Kasumi-1 (cell line): ENCODE measurements around the gene VEZT.
"Not testable (repeated sequence)": the region's sequence is repeated elsewhere in the genome, so short reads cannot be mapped to it uniquely, and the experiment has no call there.

Source experiments
- DNase-seq, 2 experiments: peaks; one replicate each; lab custom pipeline; 2025; lab: John Stamatoyannopoulos, UW

The VEZT gene

DNA sequence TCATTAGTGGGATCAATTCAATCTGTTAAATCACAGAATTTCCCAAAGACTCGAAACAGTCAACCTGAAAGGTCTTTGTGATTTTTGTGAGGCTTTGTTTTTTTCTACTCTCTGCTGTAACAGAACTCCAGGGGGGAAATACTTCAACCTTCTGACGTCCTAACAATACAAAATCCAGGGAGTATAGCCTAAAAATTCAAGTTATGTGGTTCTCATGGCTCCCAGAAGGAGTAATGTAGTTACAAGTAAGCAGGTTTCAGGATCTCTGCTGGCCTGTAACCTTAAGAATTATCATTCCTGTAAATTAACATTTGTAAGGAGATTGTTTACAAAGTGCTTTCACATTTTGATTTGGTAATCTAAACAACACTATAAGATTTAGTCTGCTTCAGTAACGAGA is 39.9 kb downstream of the VEZT start:
- DNase-seq = no peak

DNA sequence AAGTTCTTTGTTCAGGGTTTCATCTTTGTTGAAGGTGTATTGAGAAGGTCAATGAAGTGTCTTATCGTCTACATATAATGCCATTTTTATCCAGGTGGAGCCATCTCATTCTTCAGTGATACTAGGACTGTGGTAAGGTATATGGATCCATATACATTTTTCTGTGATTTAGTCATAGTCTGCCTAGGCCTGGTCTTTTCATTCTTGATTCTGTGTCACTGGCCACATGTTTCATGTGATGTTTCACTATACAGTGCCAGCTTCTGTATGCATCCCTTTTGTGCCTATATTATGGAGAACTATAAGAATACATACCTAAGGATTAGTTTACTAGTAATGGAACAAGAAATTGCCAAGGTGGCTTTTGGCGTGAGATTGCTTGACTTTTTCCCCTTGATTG is 40.5 kb downstream of the VEZT start:
- no peak for DNase-seq

DNA sequence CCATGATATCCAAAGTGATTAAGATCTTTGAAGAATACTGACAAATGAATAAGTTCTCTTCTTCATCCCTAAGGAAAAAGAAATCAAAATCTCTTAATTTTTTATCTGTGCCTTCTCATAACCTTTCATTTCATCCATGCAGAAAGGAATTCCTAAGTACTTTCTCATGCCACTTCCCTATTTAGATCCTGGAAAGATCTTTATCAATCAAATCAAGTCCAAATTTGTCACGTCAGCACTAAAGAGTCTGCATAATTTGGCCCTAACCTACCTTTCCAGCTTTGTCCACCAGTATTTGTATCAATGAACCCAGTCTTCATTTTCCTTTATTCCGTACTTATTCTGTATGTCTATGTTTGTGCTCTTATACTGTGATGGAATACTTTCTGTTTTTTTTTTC is 41.2 kb downstream of the VEZT start:
- DNase-seq = no peak

DNA sequence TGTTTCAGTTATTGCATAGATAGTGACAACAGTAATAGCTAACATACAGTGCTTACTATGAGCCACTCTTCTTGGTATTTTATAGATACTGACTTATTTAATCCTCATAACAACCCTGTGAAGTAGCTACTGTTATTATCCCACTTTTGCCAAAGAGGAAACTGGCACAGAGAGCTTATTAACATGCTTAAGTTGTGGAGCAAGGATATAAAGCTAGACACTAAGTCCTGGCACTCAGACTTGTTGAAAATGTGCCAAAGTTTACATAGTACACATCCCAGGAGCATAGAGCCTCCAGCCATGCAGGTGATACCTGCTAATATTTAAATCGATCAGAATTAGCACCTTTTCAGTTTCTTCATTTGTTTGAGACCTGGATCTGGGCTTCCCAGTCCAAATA is 41.8 kb downstream of the VEZT start:
- DNase-seq = no peak

DNA sequence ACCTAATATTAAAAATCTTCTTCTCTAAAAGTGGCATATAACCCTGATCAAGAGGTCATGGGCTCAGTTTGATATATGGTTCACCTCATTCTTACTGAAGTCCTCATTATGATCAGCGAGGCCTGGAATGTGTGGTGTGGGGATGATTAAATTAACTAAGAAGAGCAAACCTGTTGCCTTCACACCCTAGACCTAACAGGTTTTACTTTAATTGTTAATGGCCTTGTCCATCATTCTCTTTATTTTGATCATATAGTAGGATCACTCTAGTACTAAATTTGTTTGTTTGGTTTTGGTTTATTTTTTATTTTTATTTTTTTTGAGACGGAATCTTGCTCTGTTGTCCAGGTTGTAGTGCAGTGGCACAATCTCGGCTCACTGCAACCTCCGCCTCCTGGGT is 43.5 kb downstream of the VEZT start:
- no peak for DNase-seq

DNA sequence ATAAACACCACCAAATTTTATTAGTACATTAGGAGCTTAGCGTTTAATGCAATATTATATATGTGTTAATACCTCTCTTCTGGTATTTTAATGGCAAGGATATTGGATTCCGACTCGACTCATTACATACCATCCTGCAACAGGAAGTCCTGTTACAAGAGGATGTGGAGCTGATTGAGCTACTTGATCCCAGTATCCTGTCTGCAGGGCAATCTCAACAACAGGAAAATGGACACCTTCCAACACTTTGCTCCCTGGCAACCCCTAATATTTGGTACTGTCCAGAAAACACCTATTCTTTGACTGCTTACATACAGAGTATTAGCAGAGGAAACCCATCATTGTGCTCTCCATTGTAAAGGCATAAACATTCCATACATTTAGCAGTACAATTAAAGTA is 45.2 kb downstream of the VEZT start:
- no peak for DNase-seq

DNA sequence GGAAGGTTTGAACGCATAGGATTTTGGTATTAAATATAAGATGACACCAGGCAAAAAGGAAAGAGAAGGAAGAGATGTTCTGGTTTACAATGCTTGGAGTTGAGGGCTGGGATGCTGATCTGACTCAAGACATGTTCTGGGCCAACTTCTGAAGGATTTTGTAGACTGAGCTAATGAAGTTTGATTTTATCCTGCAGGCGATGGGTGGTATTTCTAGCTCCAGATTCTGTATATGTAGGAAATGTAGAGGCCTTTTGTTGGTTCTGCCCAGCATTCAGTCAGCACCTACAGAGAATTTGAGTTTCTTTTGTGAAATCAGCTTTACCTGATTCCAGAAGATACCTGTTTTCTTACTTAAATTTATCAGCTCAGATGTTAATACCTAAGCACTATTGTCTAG is 48.2 kb downstream of the VEZT start:
- no peak for DNase-seq

DNA sequence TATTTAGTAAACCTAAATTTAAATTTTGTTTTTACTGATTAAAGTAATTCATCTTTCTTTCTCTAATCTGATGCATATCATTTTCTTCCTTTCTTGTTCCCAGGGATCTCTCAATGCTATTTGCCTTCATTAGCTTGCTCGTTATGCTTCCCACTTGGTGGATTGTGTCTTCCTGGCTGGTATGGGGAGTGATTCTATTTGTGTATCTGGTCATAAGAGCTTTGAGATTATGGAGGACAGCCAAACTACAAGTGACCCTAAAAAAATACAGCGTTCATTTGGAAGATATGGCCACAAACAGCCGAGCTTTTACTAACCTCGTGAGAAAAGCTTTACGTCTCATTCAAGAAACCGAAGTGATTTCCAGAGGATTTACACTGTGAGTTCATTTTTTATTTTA is 48.6 kb downstream of the VEZT start:
- DNase-seq = no peak

DNA sequence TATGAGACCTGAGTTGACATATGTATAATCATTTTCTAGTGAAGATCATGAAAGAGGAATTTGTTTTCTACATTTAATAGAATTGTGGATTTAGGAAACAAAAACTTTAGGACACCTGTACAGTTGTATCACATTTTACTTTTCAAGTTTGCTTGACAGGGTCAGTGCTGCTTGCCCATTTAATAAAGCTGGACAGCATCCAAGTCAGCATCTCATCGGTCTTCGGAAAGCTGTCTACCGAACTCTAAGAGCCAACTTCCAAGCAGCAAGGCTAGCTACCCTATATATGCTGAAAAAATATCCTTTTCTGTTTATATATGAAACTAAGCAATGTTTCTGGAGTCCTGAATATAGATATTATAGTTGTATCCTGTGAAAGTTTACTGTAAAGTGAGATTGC is 52.3 kb downstream of the VEZT start:
- no peak for DNase-seq

DNA sequence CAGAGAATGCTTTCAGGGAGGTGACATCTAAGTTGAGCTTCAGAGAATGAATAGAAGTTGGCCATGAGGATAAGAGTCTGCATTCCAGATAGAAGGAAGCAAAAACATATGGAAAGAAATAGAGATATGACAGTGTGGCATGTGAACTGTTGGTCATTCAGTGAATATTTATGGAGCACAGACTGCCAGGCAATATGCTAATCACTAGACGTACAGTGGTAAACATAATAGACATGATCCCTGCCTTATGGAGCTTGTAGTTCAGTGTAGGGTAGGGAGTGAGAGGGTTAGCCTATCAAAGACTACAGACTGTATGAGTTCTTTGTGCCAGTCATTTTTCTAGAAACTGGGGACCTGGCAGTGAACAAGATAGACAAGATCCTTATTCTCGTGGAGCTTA is 53.9 kb downstream of the VEZT start:
- DNase-seq = no peak

DNA sequence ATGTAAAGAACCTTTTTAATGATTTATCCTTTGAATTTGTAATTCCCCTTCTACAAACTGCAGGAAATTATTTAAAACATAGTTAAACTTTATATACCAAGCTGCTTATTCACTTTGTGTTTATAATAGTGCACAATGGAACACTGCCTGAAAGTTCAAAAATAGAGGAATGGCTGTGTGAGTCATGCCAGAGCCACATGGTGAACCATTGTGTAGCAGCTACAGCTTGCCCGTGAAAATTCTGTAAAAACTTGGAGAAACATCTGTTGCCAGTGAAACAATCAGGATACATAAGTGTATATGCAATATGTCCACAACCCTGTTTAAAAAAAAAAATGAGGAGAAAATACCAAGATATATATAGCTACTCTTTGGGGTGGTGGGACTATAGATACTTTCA is 59.5 kb downstream of the VEZT start:
- DNase-seq = no peak

DNA sequence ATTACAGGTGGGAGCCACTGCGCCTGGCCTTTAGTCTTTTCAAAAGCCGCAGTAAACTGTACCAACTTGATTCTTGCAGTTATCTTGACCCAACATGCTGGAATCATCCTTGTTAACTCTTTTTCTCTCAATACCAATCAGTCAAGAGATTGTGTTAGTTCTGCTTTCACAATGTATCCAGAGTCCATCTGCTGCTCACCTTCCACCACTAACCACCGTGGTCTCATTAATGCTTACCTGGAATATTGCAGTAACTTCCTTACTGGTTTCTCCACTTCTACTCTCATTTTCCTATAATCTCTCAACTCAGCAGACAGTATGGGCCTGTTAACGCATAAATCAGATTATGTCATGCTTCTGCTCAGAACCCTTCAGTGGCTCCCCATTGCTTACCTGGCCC is 62.2 kb downstream of the VEZT start:
- no peak for DNase-seq

DNA sequence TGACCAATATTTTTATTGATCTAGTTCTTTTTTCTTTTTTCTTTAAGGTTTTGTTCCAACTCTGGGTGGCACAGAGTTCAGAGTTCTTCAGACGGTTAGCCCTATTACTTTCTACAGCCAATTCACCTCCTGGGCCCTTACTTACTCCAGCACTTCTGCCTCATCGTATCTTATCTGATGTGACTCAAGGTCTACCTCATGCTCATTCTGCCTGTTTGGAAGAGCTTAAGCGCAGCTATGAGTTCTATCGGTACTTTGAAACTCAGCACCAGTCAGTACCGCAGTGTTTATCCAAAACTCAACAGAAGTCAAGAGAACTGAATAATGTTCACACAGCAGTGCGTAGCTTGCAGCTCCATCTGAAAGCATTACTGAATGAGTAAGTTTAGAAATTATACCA is 64.7 kb downstream of the VEZT start:
- DNase-seq = no peak

DNA sequence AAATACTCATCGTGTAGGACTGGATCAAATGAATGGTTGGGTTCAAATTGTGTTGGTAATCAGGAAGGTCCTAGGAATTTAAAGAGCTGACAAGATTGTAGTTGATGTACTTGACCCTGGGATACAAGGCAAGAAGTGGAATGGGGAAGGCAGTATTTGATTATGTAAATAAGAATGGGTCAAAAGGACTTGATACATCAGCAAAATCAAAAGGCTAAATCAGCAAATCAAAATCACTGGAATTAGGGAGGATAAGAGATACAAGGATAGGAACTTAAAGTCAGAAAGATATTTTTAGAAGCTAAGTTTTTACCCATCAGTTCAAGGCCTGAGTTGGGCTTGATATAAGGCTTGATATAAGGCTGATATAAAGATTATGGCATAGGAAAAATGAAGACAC is 65.8 kb downstream of the VEZT start:
- DNase-seq = no peak

DNA sequence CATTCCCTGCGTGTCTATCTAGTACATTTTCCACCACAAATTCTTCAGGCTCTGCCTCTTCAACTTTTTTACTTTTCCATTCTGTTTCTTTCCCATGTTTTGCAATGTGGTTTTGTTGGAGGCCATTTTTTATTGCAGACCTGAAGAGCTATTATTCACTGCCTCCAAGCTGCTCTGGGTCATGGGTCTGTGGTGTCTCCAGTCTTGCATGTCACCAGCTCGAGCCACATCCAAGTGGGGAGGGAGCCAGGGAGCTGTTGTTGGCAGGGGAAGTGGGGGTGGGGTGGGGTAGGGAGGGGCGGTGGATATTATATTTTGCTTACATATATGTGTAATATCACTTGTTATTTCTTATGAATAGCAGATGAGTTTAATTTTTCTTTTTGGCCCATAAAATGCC is 69.1 kb downstream of the VEZT start:
- no peak for DNase-seq

DNA sequence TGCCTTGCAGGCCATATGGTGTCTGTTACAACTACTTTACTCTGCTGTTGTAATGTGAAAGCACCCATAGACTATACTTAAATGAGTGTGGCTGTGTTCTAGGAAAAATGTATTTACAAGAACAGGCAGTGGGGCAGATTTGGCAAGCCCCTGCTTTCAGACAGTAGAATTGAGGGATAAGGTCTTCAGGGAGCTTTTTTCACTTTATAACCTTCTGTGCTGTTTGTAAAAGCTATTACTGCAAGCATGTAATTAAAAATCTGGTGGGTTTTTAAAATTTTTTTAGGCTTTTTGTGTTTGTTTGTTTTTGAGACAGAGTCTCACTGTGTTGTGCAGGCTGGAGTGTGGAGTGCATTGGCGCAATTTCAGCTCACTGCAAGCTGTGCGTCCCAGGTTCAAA is 73.9 kb downstream of the VEZT start:
- no peak for DNase-seq

DNA sequence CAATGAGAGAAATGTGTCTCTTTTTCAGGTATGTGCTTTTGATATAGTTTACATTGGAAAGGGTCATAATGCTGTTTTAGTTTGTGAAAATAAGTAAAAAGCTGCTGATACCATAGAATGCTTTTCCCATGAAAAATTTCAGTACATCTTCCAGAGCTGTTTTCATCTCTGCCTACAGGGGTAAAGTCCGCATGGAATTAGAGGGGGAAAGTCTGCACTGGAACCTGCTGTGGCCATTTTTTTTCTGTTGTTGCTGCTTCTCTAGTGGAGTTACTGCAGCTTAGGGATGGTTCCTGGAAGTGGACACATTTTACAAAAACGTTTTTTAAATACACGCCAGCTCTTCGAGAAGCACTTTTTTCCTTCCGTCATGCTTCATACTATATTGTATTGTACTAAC is 81.3 kb downstream of the VEZT start:
- DNase-seq = no peak

DNA sequence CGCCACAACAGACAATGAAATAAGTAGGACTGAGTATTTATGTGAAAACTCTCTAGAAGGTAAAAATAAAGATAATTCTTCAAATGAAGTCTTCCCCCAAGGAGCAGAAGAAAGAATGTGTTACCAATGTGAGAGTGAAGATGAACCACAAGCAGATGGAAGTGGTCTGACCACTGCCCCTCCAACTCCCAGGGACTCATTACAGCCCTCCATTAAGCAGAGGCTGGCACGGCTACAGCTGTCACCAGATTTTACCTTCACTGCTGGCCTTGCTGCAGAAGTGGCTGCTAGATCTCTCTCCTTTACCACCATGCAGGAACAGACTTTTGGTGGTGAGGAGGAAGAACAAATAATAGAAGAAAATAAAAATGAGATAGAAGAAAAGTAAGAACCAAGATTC is 82.7 kb downstream of the VEZT start:
- DNase-seq = no peak

DNA sequence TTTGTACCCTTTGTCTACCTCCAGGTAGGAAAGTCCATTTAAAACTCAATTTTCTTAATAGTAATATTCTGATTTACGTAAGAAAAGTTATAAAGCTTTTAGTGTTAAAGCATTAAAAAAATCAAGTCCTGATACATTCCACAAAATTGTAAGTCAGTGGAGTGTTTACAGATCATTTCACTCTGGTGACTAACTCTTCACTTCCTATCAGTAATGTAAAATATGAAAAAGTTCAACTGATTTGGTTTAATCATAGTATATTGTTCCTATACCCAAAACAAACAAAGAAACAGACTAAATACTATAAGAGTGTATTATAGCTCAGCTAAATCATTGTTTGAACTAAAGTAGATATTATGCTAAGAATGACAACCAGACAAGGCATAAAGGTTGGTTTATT is 85.9 kb downstream of the VEZT start:
- DNase-seq = no peak

DNA sequence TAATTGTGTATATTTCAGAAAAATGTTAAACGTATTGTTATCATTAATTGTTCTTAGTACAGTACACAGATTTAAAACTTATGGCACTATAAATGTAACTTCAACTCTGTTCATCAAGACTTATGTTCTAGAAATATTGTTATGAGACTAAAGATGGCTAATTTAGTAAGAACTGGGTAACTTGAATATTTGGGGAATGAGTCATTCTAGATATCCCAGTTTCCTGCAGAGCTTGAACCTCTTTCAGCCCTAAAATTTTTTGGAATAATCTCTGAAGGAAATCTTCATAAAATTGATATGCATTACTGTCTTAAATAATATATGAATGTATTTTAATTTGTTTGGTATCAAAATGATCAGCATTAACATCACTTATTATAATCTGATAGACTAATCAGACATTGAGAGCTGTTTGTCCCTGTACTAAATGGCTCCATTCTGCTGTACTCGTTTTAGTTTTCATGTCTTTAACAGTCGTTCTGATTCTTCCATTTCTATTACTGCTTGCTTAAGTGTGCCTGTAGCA is 87.1 kb downstream of the VEZT start:
- DNase-seq = no peak

DNA sequence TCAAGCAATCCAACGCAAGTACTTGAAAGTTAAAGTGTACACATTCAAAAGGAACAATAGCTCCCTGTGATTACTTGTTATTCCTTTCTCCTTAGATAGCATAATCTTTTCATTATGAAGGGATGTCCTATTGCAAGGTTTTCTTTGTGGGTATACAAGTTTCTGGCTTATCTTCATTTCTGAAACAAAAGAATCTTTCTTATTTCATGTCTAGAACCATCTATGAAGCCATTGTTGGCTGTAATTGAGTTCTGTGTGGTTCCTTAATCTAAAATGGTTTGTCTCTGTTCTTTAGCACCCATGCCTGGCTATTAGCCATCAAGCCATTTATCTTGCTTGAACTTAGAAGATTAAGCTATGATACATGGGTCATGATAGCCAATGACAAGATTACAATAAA is 95.0 kb downstream of the VEZT start:
- no peak for DNase-seq

DNA sequence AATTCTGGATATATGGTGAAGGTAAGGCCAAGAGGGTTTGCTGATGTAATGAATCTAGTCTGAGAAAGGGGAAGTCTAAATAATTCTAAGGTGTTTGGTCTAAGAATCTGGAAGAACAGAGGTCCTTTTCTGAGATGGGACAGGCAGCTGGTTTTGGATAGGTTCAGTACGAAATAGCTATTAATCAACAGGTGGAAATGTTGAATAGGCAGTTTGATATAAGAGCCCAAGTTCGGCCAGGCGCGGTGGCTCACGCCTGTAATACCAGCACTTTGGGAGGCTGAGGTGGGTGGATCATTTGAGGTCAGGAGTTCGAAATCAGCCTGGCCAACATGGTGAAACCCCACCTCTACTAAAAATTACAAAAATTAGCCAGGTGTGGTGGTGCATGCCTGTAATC is 97.1 kb downstream of the VEZT start:
- not testable (repeated sequence) for DNase-seq

DNA sequence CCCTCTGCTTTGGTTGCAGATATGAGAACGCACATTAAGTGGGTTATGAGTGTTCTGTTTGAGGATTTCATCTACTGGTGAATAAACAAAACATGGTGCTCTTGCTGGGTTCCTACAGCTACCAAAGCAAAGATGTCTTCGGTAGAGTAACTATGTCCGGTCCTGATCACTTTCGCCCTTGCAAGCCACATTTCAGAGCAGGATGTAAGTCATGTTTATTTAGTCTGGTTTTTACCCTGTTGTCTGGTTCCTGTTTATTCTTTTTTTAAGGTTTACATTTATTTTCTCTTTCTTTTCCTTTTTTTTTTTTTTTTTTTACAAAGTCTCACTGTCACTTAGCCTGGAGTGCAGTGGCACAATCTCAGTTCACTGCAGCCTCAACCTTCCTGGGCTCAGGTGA is 99.2 kb downstream of the VEZT start:
- no peak for DNase-seq

DNA sequence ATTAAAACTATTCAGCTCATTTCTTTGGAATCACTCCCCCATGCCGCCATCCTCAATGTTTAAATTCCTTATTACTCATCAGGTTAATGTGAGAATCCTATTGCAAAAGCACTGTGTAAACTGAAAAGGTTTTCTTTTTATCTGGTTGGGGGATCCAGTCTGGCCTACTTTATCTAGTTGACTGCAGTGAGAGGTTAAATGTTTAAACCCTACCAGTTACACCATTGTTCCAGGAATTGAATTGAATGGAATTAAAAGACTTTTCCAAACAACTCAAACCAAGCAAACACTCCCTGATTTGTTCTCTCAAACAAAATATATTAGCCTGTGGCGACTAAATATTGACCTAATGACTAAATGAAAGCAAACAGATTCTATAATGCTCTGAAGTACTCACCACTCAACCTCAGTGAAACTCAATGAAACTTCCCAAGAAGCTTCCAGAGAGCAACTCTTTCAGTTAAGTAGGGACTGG is 100.5 kb downstream of the VEZT start:
- no peak for DNase-seq

DNA sequence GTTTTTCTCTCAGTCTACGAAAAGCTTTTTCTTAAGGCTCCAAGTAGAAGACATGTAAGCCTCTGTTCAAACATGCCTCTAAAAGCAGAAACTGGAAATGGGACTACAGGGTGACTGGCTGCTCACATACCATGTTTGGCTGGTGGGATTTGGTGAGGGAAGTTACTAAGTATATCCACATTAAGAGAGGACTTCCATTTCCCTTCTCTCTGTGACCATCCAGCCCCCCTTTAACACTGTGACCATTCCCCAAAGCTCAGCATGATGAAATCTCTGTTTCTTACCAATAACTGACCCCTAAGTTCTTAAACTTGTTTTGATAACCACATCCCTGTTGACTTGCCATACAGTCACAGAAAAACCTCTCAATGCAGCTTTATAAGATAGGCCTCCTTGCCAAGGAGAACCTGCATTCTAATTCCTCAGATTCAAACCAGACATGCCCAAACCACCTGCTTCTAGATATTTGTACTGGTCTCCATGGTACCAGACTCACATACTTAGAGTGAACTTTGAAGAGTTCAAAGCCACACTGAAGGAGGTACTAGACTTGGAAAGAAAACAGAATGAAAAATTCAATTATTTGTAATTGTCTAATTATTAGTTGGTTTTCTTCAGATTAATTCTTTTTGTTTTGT is 102.2 kb downstream of the VEZT start:
- DNase-seq = no peak
